Thoracic aorta (tissue), 2 donors: ENCODE data around the gene GNPTG. TPM values are rescaled to one million over a fixed set of nuclear protein-coding genes. Genes with fewer than 3 reads are reported as not detected.

Experiments used
- ATAC-seq: fragments of 150-250 bp; one replicate; pipeline ENCODE4 v1.8.0; 2017; ENCODE audit warnings: low read depth; ENCODE audit not compliant: insufficient number of reproducible peaks, low FRiP score
- DNase-seq: peaks from one replicate; pipeline ENCODE4 v3.0.0-alpha.2; 2020; ENCODE audit warnings: low spot score
- H3K27ac ChIP-seq, 2 donors: fragments of 200-600 bp; sonication (generic); 1 replicate in 1 of 2; 2 replicates in 1 of 2; pipeline ENCODE4 v1.5.1; 2016; ENCODE audit warnings: mild to moderate bottlenecking in 2 of 2, moderate library complexity in 2 of 2
- H3K27me3 ChIP-seq: fragments of 200-600 bp; sonication (generic); replicated peaks from 2 replicates; pipeline ENCODE4 v1.6.0; 2016; ENCODE audit warnings: mild to moderate bottlenecking; ENCODE audit not compliant: insufficient read depth
- H3K36me3 ChIP-seq: fragments of 200-600 bp; sonication (generic); one replicate; pipeline ENCODE4 v1.5.1; 2016
- H3K4me1 ChIP-seq, 2 donors: fragments of 200-600 bp; sonication (generic); 1 replicate in 1 of 2; 2 replicates in 1 of 2; pipeline versions ENCODE4 v1.5.1 to v1.6.0; 2016; ENCODE audit warnings: low read depth in 2 of 2, mild to moderate bottlenecking in 1 of 2; ENCODE audit not compliant: control insufficient read depth in 1 of 2
- H3K4me3 ChIP-seq: fragments of 200-600 bp; sonication (generic); 2 replicates; pipeline ENCODE4 v1.5.1; 2016; ENCODE audit warnings: mild to moderate bottlenecking
- H3K9me3 ChIP-seq: fragments of 200-600 bp; sonication (generic); 2 replicates; pipeline ENCODE4 v1.5.1; 2016
- total RNA-seq, 2 donors: library from RNA; depleted of rRNA; stranded (reverse); fragments of >200 nt; gene quantifications; one replicate each; pipeline versions ENCODE4 v1.1.0 to v1.2.3, GENCODE V29; 2016
- TF ChIP-seq, protein P1 (sequence below): fragments of 200-600 bp; sonication (generic); IDR thresholded peaks from one replicate; pipeline ENCODE4 v1.5.1; 2019; ENCODE audit warnings: antibody characterized with exemption

GNPTG gene
- total RNA-seq, 2 donors from 2014 or later: 67.9 to 69.7 TPM

GRCh38 chr16:1378087-1378803, 26.5 kb downstream of the GNPTG start:
- ATAC-seq: no peak
- H3K9me3 ChIP-seq: no peaks in the 10 kb centered on the region
- peak overlapping the region; percentile 7 to 93 for H3K27ac ChIP-seq
- H3K4me3 ChIP-seq: peak overlapping the region; percentile 89
- DNase-seq: no peak
- TF ChIP-seq, protein P1, sequence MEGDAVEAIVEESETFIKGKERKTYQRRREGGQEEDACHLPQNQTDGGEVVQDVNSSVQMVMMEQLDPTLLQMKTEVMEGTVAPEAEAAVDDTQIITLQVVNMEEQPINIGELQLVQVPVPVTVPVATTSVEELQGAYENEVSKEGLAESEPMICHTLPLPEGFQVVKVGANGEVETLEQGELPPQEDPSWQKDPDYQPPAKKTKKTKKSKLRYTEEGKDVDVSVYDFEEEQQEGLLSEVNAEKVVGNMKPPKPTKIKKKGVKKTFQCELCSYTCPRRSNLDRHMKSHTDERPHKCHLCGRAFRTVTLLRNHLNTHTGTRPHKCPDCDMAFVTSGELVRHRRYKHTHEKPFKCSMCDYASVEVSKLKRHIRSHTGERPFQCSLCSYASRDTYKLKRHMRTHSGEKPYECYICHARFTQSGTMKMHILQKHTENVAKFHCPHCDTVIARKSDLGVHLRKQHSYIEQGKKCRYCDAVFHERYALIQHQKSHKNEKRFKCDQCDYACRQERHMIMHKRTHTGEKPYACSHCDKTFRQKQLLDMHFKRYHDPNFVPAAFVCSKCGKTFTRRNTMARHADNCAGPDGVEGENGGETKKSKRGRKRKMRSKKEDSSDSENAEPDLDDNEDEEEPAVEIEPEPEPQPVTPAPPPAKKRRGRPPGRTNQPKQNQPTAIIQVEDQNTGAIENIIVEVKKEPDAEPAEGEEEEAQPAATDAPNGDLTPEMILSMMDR: no peak
- H3K27me3 ChIP-seq: no peaks in the 10 kb centered on the region
- peaks cover 8 to 22% of the 10 kb centered on the region in 2 donors for H3K4me1 ChIP-seq
- H3K36me3 ChIP-seq: peaks cover 18% of the 10 kb centered on the region

- H3K27me3 ChIP-seq: no peaks in the 10 kb centered on the region
- TF ChIP-seq, protein P1: no peak
- peak overlapping the region; percentile 89 for H3K4me3 ChIP-seq
- H3K9me3 ChIP-seq: no peaks in the 10 kb centered on the region
- peak overlapping the region; percentile 93 for H3K27ac ChIP-seq
- DNase-seq (peak; percentile 85), ATAC-seq (peak; percentile 96)
- peaks cover 8 to 22% of the 10 kb centered on the region in 2 donors for H3K4me1 ChIP-seq
- H3K36me3 ChIP-seq: peaks cover 24% of the 10 kb centered on the region
Observed at GRCh38 chr16:1378804-1379303, 27.1 kb downstream of the GNPTG start.

DNA sequence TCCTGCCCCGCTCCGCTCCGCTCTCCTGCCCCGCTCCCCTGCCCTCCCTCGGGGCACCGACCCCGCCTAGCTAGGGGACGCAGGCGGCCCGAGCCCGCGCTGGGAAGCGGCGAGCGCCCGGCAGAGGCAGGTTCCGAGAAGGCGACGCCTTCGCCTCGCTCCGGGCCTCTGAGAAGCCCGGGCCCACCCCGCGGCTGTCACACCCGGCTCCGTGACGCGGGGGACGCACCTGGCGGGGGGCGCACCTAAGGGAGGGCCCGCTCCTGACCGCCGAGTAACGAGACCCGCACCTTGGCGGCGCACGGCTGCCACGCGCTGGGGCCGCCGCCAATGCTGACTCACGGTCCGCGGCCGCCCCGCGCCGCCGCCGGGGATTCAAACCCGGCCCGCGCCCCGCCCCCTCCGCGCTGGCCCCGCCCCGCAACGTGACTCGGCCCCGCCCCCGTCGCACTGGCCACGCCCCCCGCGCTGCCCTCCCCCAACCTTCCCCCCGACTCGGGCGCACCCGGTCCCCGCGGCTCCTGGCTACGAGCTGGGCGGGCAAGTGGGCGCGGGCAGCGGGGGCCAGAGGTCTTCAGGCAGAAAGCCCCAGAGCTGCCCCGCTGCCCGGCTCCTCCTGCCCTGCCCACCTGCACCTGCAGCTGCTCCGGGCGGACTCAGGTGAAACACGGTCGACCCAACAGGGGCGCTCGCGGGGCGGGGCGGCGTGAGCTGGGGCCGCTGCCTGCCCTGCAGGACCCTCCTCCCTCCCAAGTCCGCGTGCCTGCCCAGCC, 27.8 kb downstream of the GNPTG start:
- Histone ChIP-seq H3K4me1 (peaks cover 8 to 22% of the 10 kb centered on the region in 2 donors), H3K27me3 (no peaks in the 10 kb centered on the region), H3K36me3 (peaks cover 26% of the 10 kb centered on the region), H3K4me3 (peak overlapping the region; percentile 89), H3K9me3 (no peaks in the 10 kb centered on the region), H3K27ac (peak overlapping the region; percentile 93)
- peak; percentile 15 for ATAC-seq
- TF ChIP-seq, protein P1: no peak
- no peak for DNase-seq

GRCh38 chr16:1380195-1380594, 28.5 kb downstream of the GNPTG start:
- Histone ChIP-seq H3K4me1 (peaks cover 8 to 22% of the 10 kb centered on the region in 2 donors), H3K27ac (no peak overlapping the region), H3K27me3 (no peaks in the 10 kb centered on the region), H3K4me3 (no peak overlapping the region), H3K9me3 (no peaks in the 10 kb centered on the region), H3K36me3 (peaks cover 30% of the 10 kb centered on the region)
- no peak for DNase-seq
- TF ChIP-seq, protein P1: no peak
- no peak for ATAC-seq
